Keratinocyte (primary cell): ENCODE results near the gene MAP2K4.

Experiments
- EZH2 ChIP-seq: IDR thresholded peaks from one replicate; pipeline ENCODE4 v1.6.1; 2012; ENCODE audit warnings: inconsistent platforms, mild to moderate bottlenecking, low read length, moderate library complexity
- TF ChIP-seq, protein P1 (sequence below), 3 experiments: IDR thresholded peaks in 1 of 3; conservative IDR thresholded peaks in 1 of 3; optimal IDR thresholded peaks in 1 of 3; 2 replicates in 2 of 3; 3 replicates in 1 of 3; pipeline versions ENCODE3 to v1.5.1; 2011; ENCODE audit warnings: low read length in 3 of 3, mild to moderate bottlenecking in 3 of 3, moderate library complexity in 2 of 3, control low read depth in 1 of 3, inconsistent platforms in 1 of 3; ENCODE audit not compliant: insufficient read depth in 2 of 3; ENCODE audit errors: extremely low read depth in 1 of 3

DNA sequence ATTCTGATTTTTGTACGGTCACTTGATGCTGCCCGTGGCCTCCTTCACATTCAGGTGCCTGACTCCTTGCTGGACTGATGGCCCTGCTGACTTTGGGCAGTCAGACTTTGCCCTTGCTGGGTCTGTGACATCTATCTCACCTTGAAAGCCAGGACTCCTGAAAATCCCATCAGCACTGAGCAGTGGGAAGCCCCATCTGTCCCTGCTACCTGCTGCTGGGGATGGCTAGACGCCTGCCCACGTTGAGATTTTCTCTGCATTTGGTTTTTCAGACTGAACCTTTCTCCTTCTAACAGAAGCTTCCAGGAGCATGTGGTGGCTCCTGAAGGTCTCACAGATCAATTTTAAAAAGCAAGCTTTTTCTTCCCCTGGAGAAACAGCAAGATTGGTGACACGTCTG, 13.2 kb upstream of the MAP2K4 start:
- TF ChIP-seq, protein P1, sequence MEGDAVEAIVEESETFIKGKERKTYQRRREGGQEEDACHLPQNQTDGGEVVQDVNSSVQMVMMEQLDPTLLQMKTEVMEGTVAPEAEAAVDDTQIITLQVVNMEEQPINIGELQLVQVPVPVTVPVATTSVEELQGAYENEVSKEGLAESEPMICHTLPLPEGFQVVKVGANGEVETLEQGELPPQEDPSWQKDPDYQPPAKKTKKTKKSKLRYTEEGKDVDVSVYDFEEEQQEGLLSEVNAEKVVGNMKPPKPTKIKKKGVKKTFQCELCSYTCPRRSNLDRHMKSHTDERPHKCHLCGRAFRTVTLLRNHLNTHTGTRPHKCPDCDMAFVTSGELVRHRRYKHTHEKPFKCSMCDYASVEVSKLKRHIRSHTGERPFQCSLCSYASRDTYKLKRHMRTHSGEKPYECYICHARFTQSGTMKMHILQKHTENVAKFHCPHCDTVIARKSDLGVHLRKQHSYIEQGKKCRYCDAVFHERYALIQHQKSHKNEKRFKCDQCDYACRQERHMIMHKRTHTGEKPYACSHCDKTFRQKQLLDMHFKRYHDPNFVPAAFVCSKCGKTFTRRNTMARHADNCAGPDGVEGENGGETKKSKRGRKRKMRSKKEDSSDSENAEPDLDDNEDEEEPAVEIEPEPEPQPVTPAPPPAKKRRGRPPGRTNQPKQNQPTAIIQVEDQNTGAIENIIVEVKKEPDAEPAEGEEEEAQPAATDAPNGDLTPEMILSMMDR (optimal IDR thresholded peaks at IDR 0.05 in 1 of 3, IDR thresholded peaks at IDR 0.05 in 1 of 3, conservative IDR thresholded peaks at IDR 0.05 in 1 of 3; ENCODE audit: extremely low read depth in 1 of 3, insufficient read depth in 2 of 3, low read length in 3 of 3), result no peak
- no peak for TF ChIP-seq EZH2
